Endometrium (tissue), 2 donors: ENCODE measurements around the gene ZCCHC24.

ENCODE experiments used
- FAIRE-seq: peaks from 2 replicates; lab custom pipeline; 2012; peaks lifted over from hg19 to GRCh38; lab: Jason Lieb, UNC
- donor health status: control.
- donor health status: control.

ZCCHC24 gene

GRCh38 chr10:79431428-79431827 lies 14.0 kb downstream of the ZCCHC24 start:
- no peak for FAIRE-seq

- FAIRE-seq = no peak
Measured at GRCh38 chr10:79430936-79431335, 14.5 kb downstream of the ZCCHC24 start.

DNA sequence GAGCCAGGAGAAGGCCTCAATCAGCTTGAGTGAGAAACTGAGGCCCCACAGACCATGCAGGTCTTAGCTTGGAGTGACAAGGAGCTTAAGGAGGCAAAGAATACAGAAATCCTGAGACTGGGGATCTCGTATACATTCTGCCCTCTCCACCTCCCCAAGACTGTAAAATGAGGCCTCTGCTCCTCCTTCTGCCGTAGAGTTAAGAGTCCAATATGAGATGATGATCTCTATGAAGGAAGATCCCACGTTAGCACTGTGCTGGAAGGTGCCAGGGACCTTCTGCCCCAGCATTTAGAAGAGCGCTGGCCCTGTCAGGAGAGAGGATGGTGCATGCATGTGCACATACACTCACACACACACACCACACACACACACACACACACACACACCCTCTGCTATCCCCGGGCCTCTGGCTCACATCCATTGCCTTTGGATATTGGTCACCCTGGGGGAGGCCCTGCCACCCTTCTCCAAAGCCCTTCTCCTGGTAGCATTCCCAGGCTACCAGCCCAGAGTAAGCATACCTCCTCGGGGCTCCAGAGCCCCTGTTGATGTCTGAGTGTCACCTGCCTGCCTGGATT lies 15.0 kb downstream of the ZCCHC24 start:
- no peak for FAIRE-seq

DNA sequence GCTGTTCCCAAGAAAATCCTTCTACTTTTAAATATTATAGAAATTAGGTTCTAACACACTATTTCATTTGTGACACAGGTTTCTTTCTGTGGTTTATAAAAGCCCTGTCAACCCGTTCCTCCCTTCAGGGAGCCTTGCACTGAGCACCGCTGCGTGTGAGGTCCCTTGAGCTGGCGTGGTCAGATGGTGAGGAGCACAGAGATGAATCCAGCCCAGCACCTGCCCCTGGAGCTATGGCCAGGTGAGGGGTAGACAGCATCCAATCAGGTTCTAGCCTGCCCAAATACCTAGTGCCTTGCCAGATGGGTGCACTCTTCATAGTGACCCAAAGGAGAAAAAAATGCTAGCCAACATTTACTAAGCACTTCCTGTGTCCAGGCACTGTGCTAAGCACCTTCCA lies 15.7 kb downstream of the ZCCHC24 start:
- FAIRE-seq = no peak

- no peak for FAIRE-seq
Measured at GRCh38 chr10:79427965-79428364, 17.5 kb downstream of the ZCCHC24 start.

GRCh38 chr10:79425074-79425532 lies 20.3 kb downstream of the ZCCHC24 start:
- FAIRE-seq = no peak

DNA sequence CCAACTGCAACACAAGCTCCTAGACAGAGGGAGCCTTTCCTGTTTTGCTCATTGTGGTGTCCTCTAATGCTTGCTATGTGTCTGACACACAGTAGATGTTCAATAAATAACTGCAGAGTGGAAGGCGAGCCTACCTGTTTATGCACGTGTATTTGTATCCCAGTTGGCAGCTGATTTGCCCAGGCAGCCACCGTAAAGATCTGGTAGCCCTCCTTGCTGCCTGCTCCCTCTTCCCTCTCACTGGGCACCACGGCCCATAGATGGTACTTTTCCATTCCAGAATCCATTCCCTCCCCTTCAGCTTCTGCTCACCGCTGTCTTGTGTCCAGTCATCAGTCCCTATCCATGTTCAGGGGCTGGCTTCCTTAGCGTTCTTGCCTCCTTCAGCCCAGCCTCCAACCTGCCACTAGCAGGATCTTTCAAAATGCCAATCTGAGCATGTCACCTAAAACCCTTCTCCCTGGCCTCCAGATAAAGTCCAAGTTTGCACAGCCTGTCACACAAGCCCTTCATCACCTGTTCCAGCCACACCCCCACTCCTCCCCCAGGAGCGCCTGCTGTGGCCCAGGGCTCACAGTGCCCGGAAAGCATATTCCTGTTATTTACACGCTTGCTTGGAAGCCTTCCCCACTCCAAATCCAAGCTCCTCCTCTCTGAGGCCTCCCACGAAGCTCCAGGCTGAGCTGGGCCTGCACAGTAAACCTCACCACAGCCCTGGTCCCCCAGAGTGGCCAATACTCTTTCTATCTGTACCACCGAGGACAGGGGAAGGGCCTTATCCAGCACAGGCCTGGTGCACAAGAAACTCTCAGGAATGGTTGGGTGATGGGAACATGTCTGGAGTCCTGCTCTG lies 21.0 kb downstream of the ZCCHC24 start:
- FAIRE-seq = no peak

DNA sequence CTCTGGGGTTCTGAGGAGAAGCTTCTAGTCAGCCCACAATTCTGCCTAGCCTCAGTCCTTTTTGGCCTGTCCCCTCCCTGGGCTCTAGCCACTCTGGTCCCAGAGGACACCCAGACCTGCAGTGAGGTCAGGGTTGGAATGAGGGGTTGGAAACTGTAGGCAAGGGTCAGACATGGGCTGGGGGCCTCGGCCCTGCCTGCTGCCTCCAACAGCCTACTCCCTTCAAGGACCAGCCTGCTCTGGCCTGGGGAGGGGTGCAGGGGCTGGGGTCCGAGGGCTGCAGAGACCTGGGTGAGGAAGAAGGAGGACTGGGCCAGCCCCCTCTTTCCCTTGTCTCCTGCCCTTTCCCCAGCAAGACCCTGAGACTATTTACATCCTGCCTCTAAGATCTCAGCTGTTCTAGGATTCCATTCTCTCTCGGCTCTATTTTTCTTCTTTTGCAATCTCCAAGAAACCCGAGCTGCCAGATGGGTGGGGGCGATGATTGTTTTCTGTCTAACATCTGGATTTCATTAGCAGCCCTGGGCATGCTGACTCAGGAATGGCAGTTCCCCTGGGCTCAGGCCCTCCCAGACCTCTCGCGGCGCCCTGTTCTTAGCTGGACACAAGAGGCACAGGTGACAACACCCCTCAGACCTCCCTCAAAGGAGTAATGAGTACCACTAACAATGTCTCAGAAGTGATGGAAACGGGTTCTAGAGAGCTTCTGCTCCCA lies 23.1 kb downstream of the ZCCHC24 start:
- FAIRE-seq = peak; percentile 65

- no peak for FAIRE-seq
Measured at GRCh38 chr10:79420974-79421688, 24.3 kb downstream of the ZCCHC24 start.

GRCh38 chr10:79418886-79419595 lies 26.4 kb downstream of the ZCCHC24 start:
- FAIRE-seq = no peak

GRCh38 chr10:79418274-79418673 lies 27.1 kb downstream of the ZCCHC24 start:
- FAIRE-seq = no peak

DNA sequence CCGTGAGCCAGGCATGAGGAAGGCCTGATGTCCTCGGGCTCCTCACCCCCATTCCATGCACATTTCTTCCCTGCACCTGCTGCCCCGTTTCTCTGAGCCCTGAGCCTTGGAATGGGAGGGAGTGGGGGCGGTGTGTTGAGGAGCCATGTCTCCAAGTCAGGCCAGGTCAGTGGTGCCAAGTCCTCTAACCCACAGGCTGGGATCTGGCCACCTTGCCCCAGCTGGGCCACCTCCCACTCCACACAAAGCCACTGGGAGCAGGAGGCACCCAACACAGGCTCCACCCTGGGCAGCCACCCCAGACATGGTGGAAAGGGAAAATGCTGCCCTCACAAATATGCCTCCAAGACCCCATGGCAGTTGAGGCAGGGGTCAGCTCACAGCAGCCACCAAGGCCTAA lies 27.7 kb downstream of the ZCCHC24 start:
- no peak for FAIRE-seq

DNA sequence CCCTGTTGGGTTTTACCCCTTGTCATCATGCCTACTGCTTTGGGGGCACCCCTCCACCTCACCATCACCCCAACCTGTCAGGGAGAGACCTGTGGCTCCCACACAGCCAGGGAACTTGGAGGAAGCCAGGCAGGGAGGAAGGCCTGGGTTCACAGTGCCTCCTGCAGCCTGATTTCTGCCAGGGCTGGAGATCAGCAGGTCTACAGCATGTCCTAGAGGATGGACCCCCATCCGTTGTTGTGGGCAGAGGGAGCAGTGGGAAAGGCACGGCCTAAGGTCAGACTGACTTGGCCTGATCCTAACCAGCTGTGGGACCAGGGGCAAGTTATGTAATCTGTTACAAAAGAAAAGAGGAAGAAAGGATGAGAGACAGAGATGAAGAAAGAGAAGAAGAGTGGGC lies 28.2 kb downstream of the ZCCHC24 start:
- FAIRE-seq = no peak

DNA sequence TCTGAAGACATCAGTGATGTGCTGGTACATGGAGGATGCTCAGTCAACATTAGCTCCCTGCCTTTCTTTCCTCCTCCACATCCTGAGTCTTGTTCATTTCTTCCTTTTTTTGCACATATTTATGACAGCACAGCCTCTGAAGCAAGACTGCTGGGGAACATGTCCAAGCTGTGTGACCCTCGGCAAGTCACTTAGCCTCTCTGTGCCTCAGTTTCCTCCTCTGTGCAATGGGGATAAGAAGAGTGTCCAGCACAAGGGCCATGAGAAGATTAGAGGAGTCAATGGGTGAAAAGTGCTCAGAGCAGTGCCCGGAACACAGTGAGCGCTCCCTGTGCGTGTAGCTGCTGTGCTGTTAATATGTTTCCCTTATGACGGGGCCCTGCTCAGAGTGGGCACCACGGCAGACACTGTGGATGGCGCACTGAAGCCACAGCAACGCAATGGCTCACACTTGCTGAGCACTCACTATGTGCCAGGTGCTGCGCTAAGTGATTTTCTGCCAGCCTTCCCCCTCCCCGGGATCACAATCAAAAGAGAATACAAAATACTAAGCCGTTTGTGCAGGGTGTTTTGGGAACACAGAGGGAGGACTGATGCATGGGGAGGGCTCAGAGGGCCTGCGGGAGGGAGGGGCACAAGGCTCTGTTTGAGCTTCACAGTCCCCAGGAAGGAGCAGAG lies 28.7 kb downstream of the ZCCHC24 start:
- no peak for FAIRE-seq

- FAIRE-seq = no peak
Measured at GRCh38 chr10:79415736-79416577, 29.5 kb downstream of the ZCCHC24 start.

DNA sequence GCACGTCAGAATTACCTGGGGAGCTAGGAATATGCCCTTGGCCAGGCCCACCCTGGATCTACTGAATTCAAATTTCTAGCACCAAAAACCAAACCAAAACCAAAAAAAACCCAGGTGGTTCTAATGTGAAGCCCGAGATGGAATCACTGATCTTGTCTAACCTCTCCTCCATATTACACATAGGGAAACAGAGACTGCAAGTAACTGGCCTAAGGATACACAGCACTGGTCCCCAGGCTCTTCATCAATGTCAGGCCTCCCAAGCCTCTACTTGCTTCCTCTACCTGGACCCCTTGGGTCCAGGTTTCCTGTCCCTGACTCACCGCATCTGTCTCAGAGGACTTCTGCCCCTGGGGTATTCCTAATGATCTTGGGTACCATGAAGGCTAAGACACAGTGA lies 30.7 kb downstream of the ZCCHC24 start:
- FAIRE-seq = no peak

- FAIRE-seq = no peak
Measured at GRCh38 chr10:79413196-79413595, 32.2 kb downstream of the ZCCHC24 start.

- FAIRE-seq = no peak
Measured at GRCh38 chr10:79412516-79412915, 32.9 kb downstream of the ZCCHC24 start.

- FAIRE-seq = no peak
Measured at GRCh38 chr10:79411546-79412495, 33.6 kb downstream of the ZCCHC24 start.
